ENCODE results near the gene ATG5. TPM values are rescaled to one million over a fixed set of nuclear protein-coding genes. Genes with fewer than 3 reads are reported as not detected.
"Not testable (repeated sequence)": the region's sequence is repeated elsewhere in the genome, so short reads cannot be mapped to it uniquely, and the experiment has no call there.

The ATG5 gene
- total RNA-seq, 2 experiments from 2014 or later, result 31.2 to 32.4 TPM

- H3K4me3 Mint-ChIP-seq, result no peak overlapping the region
- no peak for TF ChIP-seq CTCF (IDR thresholded peaks at IDR 0.05)
- H3K4me1 Mint-ChIP-seq (ENCODE audit: low read depth), result peaks cover 13% of the 10 kb centered on the region
- H3K36me3 Mint-ChIP-seq (ENCODE audit: low read depth), result peaks cover 37% of the 10 kb centered on the region
- ATAC-seq (no peak), DNase-seq (no peak)
- H3K27me3 Mint-ChIP-seq, result no peaks in the 10 kb centered on the region
- no peak overlapping the region for H3K27ac Mint-ChIP-seq
- ChIA-PET POLR2A (no interaction called here), CTCF (no interaction called here)
- intact Hi-C loops (cut with micrococcal nuclease), result no loop called here
- no peaks in the 10 kb centered on the region for H3K9me3 Mint-ChIP-seq
Measured at GRCh38 chr6:106244521-106244920, 81.0 kb downstream of the ATG5 start.

GRCh38 chr6:106243261-106243660 is 82.3 kb downstream of the ATG5 start:
- CTCF ChIA-PET, result no interaction called here
- H3K27ac Mint-ChIP-seq, result no peak overlapping the region
- POLR2A ChIA-PET, result interaction anchor here (0.6 kb wide), 1 partner anchor 156 kb away, joined by 3 read pairs; no protein-coding TSS in a partner anchor
- DNase-seq (no peak), ATAC-seq (no peak)
- H3K27me3 Mint-ChIP-seq, result no peaks in the 10 kb centered on the region
- intact Hi-C loops (cut with micrococcal nuclease), result no loop called here
- no peak overlapping the region for H3K4me3 Mint-ChIP-seq
- peaks cover 39% of the 10 kb centered on the region for H3K36me3 Mint-ChIP-seq (ENCODE audit: low read depth)
- no peak for TF ChIP-seq CTCF (IDR thresholded peaks at IDR 0.05)
- H3K9me3 Mint-ChIP-seq, result no peaks in the 10 kb centered on the region
- peaks cover 13% of the 10 kb centered on the region for H3K4me1 Mint-ChIP-seq (ENCODE audit: low read depth)

GRCh38 chr6:106241498-106241897 is 84.1 kb downstream of the ATG5 start:
- Mint-ChIP-seq H3K27me3 (no peaks in the 10 kb centered on the region), H3K4me1 (ENCODE audit: low read depth) (peaks cover 5% of the 10 kb centered on the region), H3K27ac (no peak overlapping the region), H3K9me3 (no peaks in the 10 kb centered on the region), H3K36me3 (ENCODE audit: low read depth) (peaks cover 33% of the 10 kb centered on the region), H3K4me3 (no peak overlapping the region)
- CTCF ChIA-PET, result no interaction called here
- TF ChIP-seq CTCF (IDR thresholded peaks at IDR 0.05), result no peak
- ATAC-seq, result no peak
- POLR2A ChIA-PET, result no interaction called here
- DNase-seq, result no peak
- intact Hi-C loops (cut with micrococcal nuclease), result no loop called here

GRCh38 chr6:106237286-106237685 is 88.3 kb downstream of the ATG5 start:
- no peaks in the 10 kb centered on the region for H3K27me3 Mint-ChIP-seq
- ATAC-seq (no peak), DNase-seq (no peak)
- intact Hi-C loops (cut with micrococcal nuclease), result no loop called here
- no peak overlapping the region for H3K27ac Mint-ChIP-seq
- POLR2A ChIA-PET, result no interaction called here
- TF ChIP-seq CTCF (IDR thresholded peaks at IDR 0.05), result no peak
- H3K9me3 Mint-ChIP-seq, result peaks cover 5% of the 10 kb centered on the region
- H3K36me3 Mint-ChIP-seq (ENCODE audit: low read depth), result peaks cover 33% of the 10 kb centered on the region
- CTCF ChIA-PET, result no interaction called here
- H3K4me1 Mint-ChIP-seq (ENCODE audit: low read depth), result peaks cover 3% of the 10 kb centered on the region
- H3K4me3 Mint-ChIP-seq, result no peak overlapping the region

- H3K4me3 Mint-ChIP-seq; H3K27ac Mint-ChIP-seq; H3K36me3 Mint-ChIP-seq (ENCODE audit: low read depth); CTCF ChIA-PET; H3K9me3 Mint-ChIP-seq; H3K27me3 Mint-ChIP-seq; ATAC-seq; POLR2A ChIA-PET; H3K4me1 Mint-ChIP-seq (ENCODE audit: low read depth); DNase-seq: not testable (repeated sequence)
- intact Hi-C loops (cut with micrococcal nuclease), result loop anchor here (10.0 kb wide), 3 partner anchors 135 to 795 kb away; no protein-coding TSS in a partner anchor
Measured at GRCh38 chr6:106229876-106230445, 95.6 kb downstream of the ATG5 start.

Measured in activated CD8-positive, alpha-beta T cell treated with anti-CD3 and anti-CD28 coated beads for 36 hours (primary cell).